Activated CD4-positive, alpha-beta T cell treated with anti-CD3 and anti-CD28 coated beads, Interleukin-2, amount 50 U/mL, for 24 hours (primary cell): ENCODE results near the gene FCN2.

Source experiments
- DNase-seq, 2 donors: peaks; one replicate each; pipeline ENCODE4 v3.0.0-alpha.2; 2020; ENCODE audit warnings: low read depth in 1 of 2, low spot score in 1 of 2

The FCN2 gene

DNA sequence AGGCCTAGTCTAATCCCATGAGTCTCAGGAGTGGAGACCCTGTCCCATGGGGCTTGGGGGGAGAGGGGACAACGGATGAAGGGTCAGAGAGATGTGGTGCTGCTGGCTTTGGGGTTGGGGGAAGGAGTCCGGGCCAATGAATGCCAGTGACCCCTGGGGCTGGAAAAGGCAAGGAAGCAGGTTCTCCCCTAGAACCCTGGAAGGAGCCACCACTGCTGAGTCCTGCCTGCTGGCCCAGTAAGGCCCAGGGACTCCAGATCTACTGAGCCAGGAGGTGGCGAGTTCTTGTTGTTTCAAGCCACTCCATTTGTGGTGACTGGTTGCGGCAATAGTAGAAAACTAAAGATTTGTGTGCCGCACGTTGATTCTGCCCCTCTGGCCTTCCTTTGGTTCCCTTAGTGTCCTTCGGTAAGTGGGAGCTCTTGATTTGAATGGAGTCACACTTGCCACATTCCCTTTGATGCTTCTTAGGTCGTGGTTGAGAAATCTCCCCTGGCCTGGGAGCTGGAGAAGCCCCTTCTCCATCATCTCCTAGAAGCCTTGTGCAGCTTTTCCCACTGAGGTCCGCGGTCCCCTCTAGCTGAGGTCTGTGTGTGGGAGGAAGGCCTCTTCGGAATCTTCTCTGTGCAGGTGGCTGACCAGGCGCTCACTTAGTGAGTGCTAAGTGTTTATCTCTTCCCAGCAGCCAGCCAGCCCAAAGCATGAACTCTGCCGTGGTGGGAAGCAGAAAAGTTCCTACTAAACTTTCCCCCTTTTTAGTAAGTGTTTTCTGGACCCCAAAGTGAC lies 28.1 kb downstream of the FCN2 start:
- no peak for DNase-seq

DNA sequence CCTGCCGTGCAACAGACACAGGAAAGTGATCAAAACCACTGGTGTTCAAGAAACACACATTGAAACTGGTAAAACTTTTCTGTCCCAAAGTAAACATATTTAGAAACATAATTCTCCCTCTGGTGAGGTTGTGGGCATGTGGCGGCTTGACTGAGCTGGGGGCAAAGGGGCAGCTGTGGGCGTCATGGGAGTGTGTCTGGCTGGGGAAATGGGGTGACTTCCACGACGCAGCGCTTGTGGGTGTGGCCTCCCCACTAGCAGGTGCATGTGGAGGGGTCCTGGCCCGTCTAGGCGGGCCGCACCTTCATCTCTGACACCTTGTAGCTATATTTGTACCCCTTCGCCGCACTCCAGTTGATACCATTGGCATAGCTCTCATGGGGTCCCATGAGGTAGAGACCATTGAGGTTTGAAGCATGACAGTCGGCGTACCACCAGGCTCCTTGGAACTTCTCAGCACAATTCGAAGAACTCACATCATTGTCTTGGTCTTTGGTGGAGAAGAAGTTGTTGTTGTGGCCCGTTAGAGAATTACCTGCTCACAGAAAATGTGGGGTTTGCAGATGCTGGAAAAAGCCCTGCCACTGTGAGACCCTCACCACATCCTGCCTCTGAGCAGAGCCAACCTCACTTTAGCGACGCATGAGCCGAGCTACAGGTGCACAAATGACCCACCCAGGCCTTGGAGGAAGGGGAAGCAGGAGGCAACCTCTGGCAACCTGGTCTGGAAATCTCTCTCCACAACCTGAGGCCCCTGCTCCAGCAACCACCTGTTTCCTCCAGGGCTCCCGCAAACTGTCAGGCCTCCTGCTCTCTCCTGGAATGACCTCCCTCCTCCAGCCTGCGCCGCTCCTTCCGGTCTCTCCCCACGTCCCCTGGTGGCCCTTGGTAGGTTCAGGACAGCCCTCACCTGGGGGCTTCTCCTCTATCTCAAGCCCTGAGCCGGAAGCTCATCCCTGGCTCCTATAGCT lies 29.2 kb downstream of the FCN2 start:
- no peak for DNase-seq

DNA sequence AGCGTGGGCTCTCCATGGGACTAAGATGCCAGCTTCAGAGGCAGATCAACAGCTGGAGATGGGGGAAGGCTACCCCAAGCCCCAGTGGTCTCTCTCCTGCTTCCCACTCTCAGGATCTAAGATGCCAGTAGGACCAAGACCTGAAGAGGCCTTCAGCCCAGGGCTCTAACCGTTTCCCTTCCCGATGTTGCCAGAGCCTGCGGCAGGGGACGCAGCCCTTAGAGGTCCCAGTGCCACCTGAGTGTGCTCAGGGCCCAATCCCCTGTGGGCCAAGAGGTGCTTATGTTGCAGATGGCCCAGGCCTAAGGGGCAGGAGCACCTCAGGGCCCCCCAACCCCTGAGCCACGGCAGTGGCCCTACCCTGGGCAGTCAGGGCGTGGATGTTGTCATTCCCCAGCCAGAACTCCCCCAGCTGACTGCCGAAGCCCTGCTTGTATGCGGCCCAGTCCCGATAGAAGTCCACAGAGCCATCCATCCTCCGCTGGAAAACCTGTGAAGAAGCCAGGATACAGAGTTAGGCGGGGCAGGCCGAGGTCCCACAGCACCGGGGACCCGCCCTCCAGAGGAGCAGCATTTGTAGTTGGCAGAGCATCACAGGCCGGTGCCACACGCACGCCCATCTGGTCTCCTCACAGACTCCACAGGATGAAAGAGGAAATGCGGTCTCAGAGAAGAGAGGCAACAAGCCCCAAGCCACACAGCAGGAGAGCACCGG lies 31.7 kb downstream of the FCN2 start:
- DNase-seq: no peak

DNA sequence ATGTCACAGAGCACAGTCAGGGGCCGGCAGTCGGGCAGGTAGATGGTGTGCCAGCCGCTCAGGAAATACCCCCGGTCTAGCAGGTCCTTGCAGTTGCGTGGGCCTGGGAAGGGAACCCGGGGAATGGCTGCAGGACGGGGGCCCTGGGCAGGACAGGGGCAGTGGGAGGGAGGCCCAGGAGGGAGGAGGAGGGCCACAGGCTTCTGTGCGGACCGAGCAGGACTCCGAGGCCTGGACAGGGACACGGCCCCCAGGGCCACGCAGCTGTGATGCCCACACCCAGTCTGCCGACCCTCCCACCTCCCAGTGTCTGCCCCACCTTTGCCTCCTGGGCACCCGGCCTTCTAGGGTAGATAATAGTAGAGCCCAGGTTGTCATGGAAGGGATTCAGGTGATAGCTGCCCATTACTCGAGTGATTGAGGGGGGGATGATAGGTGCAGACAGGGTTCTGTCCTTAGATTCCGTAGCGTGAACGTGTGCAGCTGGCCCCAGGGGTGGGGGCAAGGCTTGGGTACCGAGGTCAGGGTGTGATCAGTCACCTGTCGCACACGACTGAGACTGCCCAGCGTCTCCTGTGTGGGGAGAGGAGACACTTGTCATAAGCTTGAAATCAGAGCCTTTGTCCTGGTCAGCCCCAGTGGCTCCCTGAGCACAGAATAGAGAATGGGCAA lies 32.6 kb downstream of the FCN2 start:
- no peak for DNase-seq

DNA sequence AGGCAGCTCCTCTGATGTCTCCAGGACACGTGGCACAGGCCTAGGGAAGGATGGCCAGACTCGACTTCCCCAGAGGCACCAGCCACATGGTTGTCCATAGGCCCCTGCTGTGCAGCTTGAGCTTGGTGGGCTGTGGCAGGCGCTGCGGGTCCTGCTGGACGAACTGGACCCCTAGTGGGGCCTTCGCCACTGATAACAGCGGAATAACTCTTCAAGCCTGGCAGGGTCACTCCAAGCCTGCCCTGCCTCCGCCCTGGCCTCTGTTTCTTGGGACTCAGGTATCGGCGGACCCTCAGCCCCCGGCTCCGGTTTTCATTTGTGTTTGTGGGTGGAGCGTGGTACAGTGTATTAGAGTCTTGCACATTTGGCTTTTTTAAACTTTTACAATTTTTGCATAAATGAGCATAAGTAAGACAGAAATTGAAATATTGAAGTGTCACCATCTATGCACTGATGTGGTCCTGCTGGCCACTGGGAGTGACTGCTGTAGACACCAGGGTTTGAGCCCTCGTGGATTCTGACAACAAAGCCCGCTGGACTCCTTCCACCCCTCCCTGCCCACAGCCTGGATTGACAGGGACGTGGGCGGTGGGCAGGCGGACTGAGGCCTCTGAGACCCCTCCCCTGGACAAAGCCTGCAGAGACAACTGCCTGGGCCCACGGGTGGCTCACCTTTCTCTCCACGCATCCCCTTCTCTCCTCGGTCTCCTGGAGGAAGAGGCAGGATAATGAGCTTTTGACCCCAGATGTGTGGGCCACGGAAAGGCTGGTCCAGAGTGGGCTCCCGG lies 33.3 kb downstream of the FCN2 start:
- no peak for DNase-seq

DNA sequence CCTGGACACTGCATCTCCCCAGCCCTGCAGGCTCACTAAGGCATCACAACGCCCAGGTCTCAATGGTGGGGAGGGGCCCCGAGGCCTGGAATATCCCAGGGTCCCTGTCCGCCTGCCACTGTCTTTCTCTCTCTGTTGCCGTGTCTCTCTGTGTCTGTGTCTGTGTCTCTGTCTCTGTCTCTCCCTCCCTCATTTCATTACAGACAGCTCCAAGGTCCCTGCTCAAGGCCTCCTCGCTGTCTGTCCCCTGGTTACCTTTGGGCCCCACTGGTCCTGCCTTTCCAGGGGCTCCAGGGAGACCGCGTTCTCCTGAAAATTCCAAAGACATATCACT lies 33.9 kb downstream of the FCN2 start:
- DNase-seq: no peak

DNA sequence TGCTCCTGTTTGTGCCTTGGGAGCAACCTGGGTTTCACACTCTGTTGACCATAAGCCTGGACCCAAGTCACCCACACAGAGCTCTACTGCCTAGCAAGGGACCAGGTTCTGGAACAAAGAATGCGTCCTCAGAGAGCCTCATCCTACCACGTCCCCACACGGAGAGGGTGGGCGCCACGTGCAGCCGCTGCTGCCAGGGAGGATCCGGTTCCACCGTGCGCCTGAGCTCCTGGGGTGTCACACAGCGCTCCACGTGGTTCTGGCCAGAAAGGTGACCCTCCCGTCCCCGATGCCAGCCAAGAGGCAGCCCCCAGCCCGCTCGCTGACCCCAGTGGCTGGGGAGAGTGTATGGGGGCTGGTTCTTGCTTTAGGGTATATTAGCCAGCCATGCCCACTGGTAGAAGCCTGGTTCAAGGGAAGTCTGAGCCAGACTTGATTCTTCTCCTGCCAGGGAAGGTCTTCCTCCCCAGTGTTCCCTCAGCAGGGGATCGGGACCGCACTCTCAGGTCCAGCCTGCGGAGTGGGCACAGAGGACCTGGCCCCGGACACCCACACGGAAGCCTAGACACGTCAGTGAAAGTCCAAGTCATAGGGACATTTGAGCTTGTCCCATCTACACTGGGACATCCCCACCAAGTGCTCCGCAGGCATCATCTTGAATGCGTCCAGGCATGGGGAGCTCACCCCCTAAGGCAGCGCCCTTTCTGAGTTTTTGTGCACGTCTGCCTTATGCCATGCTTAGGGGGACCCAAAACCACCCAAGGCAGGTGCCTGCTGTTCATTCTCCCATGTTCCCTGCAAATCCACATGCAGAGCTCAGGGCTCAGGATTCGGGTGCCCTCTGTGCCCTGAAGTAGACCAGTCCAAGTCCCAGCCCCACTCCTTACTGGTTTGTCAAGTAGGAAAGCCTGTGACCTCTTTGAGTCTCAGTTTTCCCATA lies 34.7 kb downstream of the FCN2 start:
- DNase-seq: no peak

DNA sequence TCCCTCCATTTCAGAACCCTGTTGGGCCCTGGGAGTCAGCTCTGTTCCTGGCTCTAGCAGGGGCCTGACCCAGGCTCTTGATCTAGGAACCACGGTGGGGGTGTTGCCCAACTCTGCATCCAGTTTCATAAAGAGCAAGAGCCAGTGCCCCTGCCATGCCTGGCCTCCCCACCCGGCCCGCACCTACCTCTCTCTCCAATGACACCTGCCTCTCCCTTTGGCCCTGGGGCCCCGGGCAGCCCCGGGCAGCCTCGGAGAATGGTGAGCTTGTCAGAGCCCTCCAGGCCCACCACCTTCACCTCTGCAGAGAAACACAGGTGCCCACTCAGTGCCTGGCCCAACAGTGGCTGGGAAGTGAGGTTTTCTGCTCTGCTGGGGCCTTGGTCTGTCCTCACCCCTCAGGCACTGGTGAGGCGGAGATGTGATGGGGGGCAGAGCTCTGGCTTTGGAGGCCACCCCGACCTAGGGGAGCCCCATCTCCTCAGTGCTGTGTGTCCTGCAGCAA lies 35.6 kb downstream of the FCN2 start:
- no peak for DNase-seq

DNA sequence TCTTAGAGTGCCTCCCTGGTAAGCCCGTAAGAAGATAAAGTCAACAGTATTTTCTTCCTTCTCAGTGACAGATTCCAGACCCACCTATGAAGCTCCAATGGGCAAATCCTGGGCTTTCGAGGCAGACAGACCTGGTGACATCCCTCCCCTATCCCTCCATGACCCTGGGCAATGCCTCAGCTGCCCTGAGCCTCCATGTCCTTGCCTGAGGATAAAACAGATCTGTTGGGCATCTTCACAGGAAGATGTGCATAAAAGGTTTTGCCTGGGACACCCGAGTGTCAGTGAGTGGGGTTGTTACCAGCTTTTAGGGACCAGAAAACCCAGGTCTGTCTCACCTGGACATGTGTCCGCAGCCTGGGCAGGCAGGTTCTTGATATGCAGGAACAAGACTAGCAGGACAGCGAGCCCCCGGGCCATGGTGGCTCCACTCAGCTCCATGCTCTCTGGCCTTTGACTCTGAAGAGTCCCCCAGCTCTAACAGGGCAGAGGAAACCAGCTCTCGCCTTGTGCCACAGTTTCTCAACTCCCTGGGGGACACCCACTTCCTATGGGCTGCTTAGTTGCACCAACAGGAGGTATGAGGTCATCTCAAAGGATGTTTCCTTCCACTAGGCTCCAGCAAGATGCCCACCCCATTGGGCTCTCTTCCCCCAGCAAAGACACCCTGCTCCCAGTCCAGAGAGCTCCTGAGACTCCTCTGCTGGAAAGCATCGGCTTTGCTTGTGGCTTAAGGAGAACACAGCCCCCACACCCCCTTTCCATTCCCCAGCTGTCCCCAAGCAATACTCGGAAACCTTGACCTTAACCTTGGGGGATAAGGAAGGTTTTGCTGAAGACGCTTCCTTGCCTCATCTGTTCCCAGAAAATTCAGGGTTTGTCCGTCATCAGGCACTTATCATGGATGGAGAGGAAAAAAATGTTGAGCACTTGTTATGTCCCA lies 37.1 kb downstream of the FCN2 start, which contains the start of gene FCN1:
FCN1 (minus strand) TSS at position 482 of the 943 bp plus-strand sequence; CDS start at position 441, 41 bp downstream.
- no peak for DNase-seq

DNA sequence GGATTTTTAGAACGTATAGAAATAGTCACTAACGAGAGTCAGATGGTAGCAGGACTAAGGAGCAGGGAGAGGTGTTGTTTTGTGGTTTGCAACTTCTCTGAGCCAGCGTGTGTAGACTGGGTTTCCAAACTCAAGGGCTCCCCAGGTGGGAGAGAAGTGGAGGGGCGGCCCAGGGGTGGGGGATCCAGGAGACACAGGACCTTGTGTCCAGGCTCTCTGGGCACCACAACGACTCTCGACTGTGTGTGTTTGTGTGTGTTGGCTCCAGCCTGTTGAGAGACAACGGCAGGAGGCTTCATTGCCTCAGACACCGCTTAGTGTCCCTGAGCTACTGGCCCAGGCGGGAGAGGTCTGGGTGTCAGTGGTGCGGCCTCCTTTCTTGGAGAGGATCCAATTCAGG lies 38.0 kb downstream of the FCN2 start:
- DNase-seq: no peak

DNA sequence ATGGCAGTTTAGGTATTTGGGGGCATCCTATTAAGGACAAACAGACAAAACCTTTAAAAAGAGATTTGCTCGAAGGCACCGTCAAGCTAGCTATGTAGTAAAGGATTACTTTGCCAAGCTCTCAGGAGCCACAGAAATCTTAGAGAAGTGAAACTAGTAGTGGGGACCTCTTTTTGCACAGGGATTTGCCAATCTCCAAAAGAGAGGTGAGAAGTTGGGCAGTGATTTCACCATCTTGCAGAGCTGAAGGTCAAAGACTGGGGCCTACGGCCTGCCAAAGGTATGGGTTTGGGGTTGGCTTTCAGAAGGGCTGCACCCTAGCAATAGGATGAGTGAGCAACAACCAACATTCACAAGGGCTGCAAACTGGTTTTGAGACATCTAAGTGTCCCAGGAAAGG lies 38.7 kb downstream of the FCN2 start:
- DNase-seq: no peak

DNA sequence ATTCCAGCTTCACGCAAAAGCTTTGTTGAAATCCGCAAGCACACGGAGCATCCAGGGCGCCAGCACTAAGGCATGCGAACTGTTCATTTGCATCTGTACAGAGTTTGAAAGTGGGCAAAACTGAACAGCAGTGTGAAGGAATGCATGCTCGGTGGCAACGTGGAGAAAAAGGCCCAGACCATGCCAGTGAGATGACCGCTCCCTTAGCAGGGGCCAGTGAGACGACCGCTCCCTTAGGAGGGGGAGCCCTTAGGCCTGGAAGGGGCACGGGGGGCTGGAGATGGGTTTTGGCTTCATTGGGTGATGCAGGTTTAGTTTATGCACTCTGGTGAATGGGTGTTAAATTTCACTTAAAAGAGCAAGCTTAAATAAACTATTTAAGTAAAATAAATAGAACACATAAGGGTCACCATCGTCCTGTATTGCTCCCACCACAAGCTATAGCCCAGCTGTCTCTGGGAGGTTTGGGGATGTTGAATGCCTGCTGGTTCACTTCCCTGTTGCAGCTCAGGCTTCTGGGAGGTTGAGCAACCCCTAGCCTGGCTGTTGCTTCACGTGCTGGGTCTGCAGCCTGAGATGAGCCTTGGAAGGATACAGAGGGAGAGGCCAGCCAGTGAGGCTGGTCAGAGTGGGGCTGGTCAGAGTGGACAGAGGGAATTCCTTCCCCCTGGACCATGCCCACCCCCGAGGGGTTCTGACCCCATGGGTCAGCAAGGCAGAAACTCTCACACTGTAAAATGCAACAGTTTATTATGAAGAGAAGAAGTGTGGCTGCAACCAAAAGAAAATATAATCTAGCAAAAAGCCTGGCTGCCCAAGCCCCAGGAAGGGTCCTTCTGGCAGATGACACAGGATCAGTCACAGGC lies 41.7 kb downstream of the FCN2 start:
- no peak for DNase-seq

DNA sequence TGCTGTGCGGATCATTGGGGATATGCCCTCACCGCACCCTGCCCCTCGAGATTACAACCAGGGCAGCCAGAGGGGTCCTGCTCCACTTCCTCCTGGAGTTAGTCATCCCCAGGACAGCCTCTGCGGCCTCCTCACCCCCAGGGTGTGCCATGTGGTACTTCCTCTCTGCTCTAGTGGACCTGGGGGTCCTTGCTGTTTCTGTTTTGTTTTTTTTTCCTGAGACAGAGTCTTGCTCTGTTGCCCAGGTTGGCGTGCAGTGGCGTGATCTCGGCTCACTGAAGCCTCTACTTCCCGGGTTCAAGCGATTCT lies 42.3 kb downstream of the FCN2 start:
- no peak for DNase-seq

DNA sequence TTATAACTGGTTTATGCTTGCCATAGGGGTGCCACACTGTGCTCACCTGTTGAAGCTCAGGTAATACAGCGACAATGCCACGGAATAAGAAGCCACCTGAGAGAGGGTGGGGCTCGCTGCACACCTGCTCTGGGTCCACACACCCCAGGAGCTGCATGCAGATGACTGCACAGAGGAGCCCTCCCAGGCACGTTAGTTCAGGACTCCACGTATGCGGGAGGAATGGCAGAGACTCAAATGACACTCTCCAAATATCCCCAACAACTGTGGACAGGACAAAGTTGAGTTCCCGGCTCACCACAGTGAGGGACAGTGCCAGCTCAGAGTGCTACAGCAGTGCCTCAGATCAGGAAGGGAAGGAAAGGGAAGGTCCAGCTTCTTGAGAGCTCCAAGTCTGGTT lies 42.9 kb downstream of the FCN2 start:
- DNase-seq: no peak

DNA sequence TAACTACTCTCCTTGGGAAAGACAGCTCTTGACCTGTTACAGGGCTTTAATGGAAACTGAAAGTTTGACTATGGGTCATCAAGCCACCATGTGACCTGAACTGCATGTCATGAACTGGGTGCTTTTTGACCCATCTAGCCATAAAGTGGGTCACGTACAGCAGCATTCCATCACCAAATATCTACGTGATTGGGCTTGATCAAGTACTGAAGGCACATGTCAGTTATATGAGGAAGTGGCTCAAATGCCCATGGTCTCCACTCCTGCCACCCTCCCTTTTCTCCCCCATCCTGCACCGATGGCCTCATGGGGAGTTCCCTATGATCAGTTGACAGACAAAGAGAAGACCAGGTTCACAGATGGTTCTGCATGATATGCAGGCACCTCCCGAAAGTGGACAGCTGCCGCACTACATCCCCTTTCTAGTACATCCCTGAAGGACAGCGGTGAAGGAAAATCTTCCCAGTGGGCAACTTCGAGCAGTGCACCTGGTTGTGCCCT lies 44.5 kb downstream of the FCN2 start:
- DNase-seq: no peak

DNA sequence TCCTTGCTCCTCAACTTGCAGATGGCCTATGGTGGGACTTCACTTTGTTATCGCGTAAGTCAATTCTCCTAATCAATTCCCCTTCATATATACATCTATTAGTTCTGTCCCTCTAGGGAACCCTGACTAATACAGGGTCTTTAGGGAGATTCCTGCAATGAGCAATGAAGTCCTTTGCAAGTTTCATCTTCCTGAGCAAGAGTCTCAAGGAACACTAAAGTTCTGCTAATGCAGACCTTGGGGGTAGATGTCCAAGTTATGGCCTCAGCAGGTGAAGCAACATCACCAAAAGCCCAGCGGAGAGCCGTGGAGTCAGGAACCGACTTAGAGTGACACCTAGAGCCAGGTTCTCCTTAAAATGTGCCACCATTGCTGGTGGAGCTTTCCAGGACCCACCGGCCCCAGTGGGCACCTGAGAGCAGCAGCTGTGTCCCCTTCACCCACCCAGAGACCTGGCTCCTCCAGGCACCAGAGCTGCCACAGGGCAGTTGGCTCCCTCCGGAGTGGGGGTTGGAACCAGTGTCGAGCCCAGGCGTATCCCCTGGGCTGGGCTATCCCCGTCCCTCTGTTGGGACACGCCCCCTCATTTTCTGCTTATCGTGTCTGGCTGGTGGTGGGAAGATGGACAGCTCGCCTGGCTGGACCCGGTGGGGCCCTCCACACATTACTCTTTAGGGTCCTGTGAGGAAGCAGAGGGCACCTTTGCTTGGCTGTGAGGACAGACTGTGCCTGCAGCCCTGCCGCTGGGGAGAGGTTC lies 48.0 kb downstream of the FCN2 start:
- no peak for DNase-seq
